ENCODE measurements around the gene PACSIN2.
A peak's percentile ranks its signal among the peaks of the same experiment; 100 is the strongest.

Gene PACSIN2

DNA sequence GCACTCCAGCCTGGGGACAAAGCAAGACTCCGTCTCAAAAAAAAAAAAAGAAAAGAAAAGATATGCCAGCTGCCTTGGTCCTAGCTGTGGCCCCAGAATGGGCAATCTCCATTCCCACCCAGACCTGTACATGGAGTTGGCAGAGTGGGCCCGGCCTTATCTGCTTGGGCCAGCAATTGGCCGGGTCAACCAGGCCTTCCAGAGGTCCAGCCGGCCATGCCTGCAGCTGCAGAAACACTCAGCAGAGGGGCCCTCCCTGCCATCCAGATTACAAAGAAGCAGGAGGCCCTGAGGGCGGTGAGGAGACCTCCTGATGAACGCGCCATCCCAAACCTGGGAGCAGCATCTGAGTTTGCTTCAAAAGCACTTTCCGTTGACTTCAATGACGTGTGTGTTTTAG lies 131.0 kb downstream of the PACSIN2 start:
- no peak for DNase-seq (ENCODE audit: low read depth, low spot score)

GRCh38 chr22:42883121-42883520 lies 131.8 kb downstream of the PACSIN2 start:
- no peak for DNase-seq (ENCODE audit: low read depth, low spot score)

DNA sequence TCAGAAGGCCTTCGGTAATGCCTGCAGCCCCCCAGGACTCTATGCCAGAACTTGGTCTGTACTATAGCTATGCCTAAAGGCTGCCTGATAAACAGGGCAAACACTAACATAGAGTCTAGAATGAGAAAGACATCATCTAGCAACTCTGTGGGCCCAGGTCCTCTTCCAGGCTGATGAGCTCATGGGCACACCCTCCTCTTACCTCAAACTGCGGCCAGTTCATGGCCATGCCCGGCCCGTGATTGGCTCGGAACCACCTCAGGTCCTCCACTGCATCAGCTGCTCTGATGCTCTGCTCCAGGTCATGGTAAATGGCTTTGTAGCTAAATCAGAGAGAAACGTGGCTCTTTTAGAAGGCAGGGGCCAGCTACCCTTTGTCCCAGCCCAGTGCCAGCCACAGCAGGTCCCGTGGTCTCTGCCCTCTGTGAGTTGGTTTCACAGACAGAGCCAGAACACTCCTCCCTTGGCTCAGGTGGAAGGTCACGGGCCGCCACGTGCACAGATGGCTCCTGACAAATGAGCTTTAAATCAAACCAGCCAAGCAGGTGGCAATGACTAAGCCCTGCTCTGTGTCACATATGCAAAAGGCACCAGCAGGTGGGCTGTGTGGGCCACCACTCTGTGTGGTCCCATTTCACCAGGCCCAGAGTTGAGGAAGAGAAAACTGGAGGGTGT lies 132.8 kb downstream of the PACSIN2 start:
- no peak for DNase-seq (ENCODE audit: low read depth, low spot score)

DNA sequence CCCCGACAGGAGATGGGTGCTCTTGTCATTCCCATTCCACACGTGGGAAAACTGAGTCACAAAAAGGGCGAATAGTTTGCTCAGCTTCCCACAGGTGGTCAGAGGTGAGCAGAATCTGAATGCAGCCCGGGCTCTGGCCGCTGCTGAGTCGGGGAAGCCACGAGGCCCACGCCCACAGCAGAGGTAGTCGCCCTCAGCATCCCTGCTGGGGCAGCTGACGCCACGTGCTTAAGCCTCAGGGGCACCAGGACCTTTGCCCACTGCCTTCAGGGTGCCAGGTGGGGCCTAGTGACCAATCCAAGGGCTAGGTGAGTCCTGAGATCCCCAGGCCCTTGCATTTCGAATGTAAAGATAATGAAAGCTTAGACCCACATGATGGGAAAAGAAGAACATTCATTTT lies 133.7 kb downstream of the PACSIN2 start:
- DNase-seq (ENCODE audit: low read depth, low spot score) = no peak

DNA sequence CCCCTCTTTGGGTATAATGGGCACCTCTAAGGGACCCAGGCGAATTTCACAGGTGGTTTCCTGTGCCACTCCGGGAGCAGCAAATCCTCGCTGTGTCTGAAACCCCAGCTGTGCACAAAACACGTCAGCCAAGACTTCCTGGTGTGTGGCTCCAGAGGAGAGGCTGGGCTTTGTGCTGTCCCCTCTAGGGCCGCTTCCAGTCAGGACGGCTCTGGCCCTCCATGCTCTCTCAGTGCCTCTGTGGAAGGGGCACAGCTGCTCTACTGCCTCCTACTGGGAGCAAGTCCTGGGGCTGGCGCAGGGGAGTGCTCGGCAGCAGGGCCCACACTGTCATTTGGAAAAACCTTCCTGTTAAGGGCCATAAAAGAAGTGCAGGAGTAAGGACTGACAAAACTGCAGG lies 134.1 kb downstream of the PACSIN2 start:
- no peak for DNase-seq (ENCODE audit: low read depth, low spot score)

DNA sequence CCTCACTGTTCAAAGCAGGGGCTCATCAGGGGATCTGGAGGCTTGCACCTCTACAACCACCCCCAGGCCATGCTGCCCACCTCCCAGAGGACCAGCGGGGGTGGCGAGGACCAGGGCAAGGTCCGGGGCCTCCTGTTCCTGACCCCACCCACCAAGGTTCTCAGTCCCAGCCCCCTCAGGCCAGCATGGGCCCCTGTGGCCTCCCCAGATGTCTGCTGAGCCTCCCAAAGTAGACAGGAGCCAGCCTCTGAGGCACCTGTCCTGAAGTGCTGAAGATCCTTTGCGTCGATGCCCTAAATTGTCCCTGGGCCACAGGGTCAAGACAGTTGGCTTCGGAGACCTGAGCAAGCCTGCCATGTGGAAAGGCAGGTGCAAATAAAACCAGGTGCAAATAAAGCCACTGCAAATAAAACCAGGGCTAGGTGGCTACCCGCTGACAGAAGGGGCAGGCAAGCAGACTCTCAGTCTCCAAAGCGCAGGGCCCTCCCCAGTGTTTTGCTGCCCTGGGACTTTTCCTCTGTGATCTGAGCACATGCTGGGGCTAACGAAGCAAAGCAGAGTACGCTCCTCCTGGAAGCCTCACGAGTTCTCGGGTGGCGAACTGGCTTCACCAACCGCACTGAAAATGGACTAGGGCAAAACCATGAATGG lies 135.5 kb downstream of the PACSIN2 start:
- no peak for DNase-seq (ENCODE audit: low read depth, low spot score)

- no peak for DNase-seq (ENCODE audit: low read depth, low spot score)
Observed at GRCh38 chr22:42878561-42879305, 136.2 kb downstream of the PACSIN2 start.

GRCh38 chr22:42877597-42878340 lies 137.2 kb downstream of the PACSIN2 start:
- no peak for DNase-seq (ENCODE audit: low read depth, low spot score)

- DNase-seq (ENCODE audit: low read depth, low spot score) = no peak
Observed at GRCh38 chr22:42877158-42877557, 137.8 kb downstream of the PACSIN2 start.

DNA sequence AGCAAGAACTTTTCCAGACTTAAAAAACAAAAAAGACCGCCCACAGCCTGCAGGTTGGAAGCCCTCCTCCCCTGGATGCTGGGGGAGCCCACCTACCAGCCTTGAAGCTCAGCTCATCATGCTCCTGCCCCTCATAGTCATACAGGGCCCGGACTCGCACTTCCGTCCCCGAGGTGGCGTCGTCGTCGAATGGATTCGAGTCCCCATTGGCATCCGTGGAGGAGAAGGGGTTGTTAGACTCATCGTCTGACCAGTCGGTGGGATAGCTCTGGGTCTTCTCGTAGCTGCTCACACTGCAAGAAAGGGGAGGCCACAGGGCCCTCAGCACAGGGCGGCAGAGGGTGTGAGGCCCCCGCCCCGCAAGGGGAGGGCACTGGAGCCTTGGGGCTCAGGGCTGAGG lies 138.9 kb downstream of the PACSIN2 start:
- no peak for DNase-seq (ENCODE audit: low read depth, low spot score)

GRCh38 chr22:42874010-42874409 lies 140.9 kb downstream of the PACSIN2 start:
- no peak for DNase-seq (ENCODE audit: low read depth, low spot score)

DNA sequence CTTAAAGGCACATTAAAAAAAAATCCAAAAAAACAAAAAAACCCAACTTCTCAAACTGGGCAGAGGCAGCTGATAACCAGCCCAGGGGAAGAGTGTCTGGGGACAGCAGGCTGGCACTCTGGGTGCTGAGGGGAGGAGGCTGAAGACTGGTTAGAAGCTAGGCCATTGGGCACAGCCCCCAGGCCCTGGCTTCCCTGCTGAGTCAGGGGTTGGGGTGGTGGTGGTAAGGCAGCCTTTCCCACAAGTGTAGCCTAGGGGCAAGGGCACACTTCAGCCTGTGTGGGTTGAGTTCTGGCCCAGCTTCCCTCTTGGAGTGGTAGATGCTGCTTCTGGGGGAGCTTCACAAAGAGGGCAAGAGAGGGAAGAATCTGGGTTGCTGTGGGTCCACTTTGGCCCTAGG lies 141.6 kb downstream of the PACSIN2 start:
- no peak for DNase-seq (ENCODE audit: low read depth, low spot score)

- DNase-seq (ENCODE audit: low read depth, low spot score) = no peak
Observed at GRCh38 chr22:42872821-42873220, 142.1 kb downstream of the PACSIN2 start.

- DNase-seq (ENCODE audit: low read depth, low spot score) = no peak
Observed at GRCh38 chr22:42871146-42872050, 143.6 kb downstream of the PACSIN2 start.

- DNase-seq (ENCODE audit: low read depth, low spot score) = no peak
Observed at GRCh38 chr22:42869888-42870480, 145.0 kb downstream of the PACSIN2 start.

DNA sequence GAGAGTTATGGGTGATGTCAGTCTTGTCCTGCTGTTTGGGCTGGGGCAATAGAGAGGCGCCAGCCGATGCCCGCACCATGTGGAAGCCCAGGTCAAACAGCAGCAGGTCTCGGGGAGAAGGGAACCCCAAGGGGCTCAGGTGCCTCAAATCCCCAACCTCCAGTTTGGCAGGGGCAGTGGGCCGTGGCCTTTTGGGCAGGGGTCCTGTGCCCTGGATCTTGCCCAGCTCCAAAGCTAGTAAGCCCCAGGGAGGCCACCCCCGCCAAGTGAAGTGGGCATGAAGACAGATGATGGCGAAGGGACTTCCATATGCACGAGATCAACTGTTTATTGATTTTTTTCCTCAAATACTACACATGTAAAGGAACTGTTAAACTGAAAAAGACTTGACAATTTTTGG lies 145.5 kb downstream of the PACSIN2 start:
- no peak for DNase-seq (ENCODE audit: low read depth, low spot score)

DNA sequence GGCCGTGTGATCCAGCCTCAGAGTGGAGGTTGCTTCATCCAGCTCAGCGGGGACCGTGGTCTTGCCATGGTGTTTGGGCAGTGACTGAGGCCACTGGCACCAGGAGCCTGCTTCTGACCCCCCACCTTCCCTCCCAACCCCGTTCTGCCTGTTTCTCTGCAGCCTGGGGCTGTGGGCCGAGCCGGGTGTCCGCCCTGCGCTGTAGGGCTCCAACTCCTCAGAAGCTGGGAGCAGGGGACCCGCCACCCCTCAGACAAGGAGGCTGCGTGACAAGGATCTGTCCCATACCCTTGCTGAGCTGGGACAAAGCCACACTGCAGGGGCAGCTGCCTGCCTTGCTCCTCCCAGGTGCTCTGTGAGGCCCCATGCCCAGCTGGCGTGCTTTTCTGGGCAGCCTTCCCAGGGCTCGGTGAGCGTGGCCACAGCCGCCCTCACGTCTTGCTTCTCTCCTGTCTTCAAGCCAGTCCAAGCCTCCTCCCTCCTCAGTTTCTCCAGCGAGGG lies 146.1 kb downstream of the PACSIN2 start:
- DNase-seq (ENCODE audit: low read depth, low spot score) = no peak

DNA sequence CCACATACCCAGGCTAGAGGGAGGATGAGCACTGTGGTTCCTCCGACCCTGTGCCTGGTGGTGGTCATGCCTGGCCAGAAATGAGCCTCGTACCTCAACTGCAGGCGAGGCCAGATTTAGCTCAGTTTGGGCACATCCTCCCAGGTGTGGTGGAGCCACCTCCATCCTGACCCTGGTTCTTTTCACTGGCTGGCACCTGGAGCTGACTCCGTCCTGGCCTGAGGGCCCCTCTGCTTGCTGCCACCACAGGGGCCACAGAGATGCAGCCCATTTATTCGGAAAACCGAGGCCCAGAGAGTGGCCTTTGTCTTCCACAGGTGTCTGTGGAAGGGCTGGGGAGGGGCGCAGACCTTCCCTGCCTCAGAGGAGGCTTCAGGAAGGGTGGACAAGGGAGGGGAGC lies 148.8 kb downstream of the PACSIN2 start:
- DNase-seq (ENCODE audit: low read depth, low spot score) = no peak

DNA sequence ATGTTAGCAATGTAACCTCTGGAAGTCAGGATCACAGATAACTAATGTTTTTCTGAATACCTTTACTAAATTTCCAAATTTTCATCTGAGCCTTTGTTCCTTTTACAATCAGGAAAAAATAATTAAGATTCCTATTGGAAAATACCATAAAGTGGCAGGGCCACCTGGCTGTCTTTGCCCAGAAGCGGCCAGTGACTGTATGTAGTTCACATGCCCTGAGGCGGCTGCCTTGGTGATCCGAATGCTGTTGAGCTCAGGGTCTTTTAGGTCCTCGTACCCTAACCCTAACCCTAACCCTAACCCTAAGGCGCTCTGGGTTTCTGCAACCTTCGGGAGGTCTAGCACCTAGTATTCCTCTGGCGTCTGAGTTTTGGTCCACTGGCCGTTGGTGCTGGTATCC lies 149.4 kb downstream of the PACSIN2 start:
- no peak for DNase-seq (ENCODE audit: low read depth, low spot score)

GRCh38 chr22:42863349-42863961 lies 151.5 kb downstream of the PACSIN2 start:
- peak; percentile 49 for DNase-seq (ENCODE audit: low read depth, low spot score)
